Testis (tissue), 2 donors: ENCODE results near the gene PRKCA.

Experiments used
- POLR2A ChIP-seq: fragments of 450-650 bp; IDR thresholded peaks from one replicate; pipeline ENCODE4 v1.6.1; 2017; ENCODE audit warnings: antibody characterized with exemption, mild to moderate bottlenecking, moderate library complexity
- TF ChIP-seq, protein P1 (sequence below), 3 experiments: fragments of 450-650 bp in 2 of 3; fragments of 200-600 bp in 1 of 3; sonication (generic) in 1 of 3; IDR thresholded peaks; one replicate each; pipeline ENCODE4 v1.5.1; 2016 to 2019; ENCODE audit warnings: antibody characterized with exemption in 3 of 3, mild to moderate bottlenecking in 2 of 3, moderate library complexity in 1 of 3

DNA sequence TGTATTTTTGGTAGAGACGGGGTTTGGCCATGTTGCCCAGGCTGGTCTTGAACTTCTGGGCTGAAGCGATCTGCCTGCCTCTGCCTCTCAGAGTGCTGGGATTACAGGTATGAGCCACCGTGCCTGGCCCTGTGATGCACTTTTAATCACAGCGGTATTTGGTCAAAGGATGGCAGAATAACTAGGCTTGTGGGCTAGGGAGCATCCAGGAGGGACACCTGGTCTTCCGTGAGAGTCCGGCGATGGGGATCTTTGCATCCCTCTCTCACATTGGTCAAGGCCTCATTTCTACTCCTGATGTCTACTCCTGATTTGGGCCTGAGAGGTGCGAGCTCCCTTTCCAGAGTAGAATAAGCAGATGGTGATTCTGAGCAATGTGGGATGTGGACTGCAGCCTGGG lies 274.6 kb downstream of the PRKCA start:
- TF ChIP-seq, protein P1, sequence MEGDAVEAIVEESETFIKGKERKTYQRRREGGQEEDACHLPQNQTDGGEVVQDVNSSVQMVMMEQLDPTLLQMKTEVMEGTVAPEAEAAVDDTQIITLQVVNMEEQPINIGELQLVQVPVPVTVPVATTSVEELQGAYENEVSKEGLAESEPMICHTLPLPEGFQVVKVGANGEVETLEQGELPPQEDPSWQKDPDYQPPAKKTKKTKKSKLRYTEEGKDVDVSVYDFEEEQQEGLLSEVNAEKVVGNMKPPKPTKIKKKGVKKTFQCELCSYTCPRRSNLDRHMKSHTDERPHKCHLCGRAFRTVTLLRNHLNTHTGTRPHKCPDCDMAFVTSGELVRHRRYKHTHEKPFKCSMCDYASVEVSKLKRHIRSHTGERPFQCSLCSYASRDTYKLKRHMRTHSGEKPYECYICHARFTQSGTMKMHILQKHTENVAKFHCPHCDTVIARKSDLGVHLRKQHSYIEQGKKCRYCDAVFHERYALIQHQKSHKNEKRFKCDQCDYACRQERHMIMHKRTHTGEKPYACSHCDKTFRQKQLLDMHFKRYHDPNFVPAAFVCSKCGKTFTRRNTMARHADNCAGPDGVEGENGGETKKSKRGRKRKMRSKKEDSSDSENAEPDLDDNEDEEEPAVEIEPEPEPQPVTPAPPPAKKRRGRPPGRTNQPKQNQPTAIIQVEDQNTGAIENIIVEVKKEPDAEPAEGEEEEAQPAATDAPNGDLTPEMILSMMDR (IDR thresholded peaks at IDR 0.05): no peak
- no peak for TF ChIP-seq POLR2A
